Naive thymus-derived CD8-positive, alpha-beta T cell (primary cell): ENCODE data around the gene CD5L. TPM values are rescaled to one million over a fixed set of nuclear protein-coding genes. Genes with fewer than 3 reads are reported as not detected.
A peak's percentile ranks its signal among the peaks of the same experiment; 100 is the strongest.

Experiments
- ATAC-seq, 2 donors: fragments of 150-1000 bp; cut with Tn5 transposase in 1 of 2; sonication (Bioruptor Pico), chemical (Tn5 transposase) in 1 of 2; 1 replicate in 1 of 2; 2 replicates in 1 of 2; pipeline ENCODE4 v1.10.0; 2021; ENCODE audit warnings: mild to moderate bottlenecking in 2 of 2, moderate library complexity in 2 of 2
- POLR2A ChIA-PET: fragments of 350-600 bp; sonication (Branson Sonifier 250); formaldehyde crosslinking; loops from one replicate; lab custom pipeline; 2021; ENCODE audit warnings: antibody characterized with exemption; lab: Charles Lee
- DNase-seq, 10 donors: peaks; one replicate each; pipeline versions ENCODE4 v3.0.0 to v3.0.0-alpha.2; 2020 to 2022
- H3K27ac Mint-ChIP-seq, 10 donors: one replicate each; pipeline ENCODE4 v1.8.0; 2020 to 2022; ENCODE audit warnings: mild to moderate bottlenecking in 10 of 10, mixed read lengths in 10 of 10, moderate library complexity in 4 of 10, inconsistent platforms in 1 of 10
- H3K27me3 Mint-ChIP-seq, 5 donors: one replicate each; pipeline ENCODE4 v1.8.0; 2021 to 2022; ENCODE audit warnings: mixed read lengths in 5 of 5
- H3K36me3 Mint-ChIP-seq, 3 donors: one replicate each; pipeline ENCODE4 v1.8.0; 2020 to 2022; ENCODE audit warnings: mixed read lengths in 3 of 3, mild to moderate bottlenecking in 2 of 3, inconsistent platforms in 1 of 3
- H3K4me1 Mint-ChIP-seq, 4 donors: one replicate each; pipeline ENCODE4 v1.8.0; 2021 to 2022; ENCODE audit warnings: mixed read lengths in 4 of 4
- H3K4me3 Mint-ChIP-seq, 10 donors: one replicate each; pipeline ENCODE4 v1.8.0; 2020 to 2022; ENCODE audit warnings: mild to moderate bottlenecking in 10 of 10, mixed read lengths in 10 of 10, moderate library complexity in 6 of 10, inconsistent platforms in 1 of 10
- H3K9me3 Mint-ChIP-seq, 9 donors: one replicate each; pipeline ENCODE4 v1.8.0; 2020 to 2022; ENCODE audit warnings: mixed read lengths in 9 of 9, mild to moderate bottlenecking in 3 of 9, inconsistent platforms in 1 of 9, moderate library complexity in 1 of 9
- polyA plus RNA-seq, 3 donors: library from polyadenylated mRNA; unstranded; fragments of 300-500 nt; fragmentation: Illumina TruSeq; gene quantifications; one replicate each; pipeline ENCODE4 v1.2.3, GENCODE V29; 2021
- total RNA-seq, 8 experiments: library from RNA in 2 of 8; stranded (reverse) in 2 of 8; gene quantifications; one replicate each; pipeline ENCODE4 v1.2.3 and lab custom pipeline; 2021 to 2026

Gene CD5L
- total and polyA plus RNA-seq, 5 experiments from 2014 or later, result not detected

- Mint-ChIP-seq H3K27ac (no peak overlapping the region), H3K9me3 (no peaks in the 10 kb centered on the region), H3K4me3 (no peak overlapping the region), H3K27me3 (peaks cover 0 to 10% (median 0%) of the 10 kb centered on the region in 5 donors), H3K4me1 (peaks cover 0 to 21% (median 0%) of the 10 kb centered on the region in 4 donors), H3K36me3 (no peaks in the 10 kb centered on the region)
- POLR2A ChIA-PET, result no interaction called here
- ATAC-seq (no peak), DNase-seq (no peak)
Observed at GRCh38 chr1:157838966-157839365, 2.6 kb downstream of the CD5L start.

GRCh38 chr1:157834430-157834829 lies 7.2 kb downstream of the CD5L start:
- H3K4me1 Mint-ChIP-seq, result peaks cover 0 to 10% (median 0%) of the 10 kb centered on the region in 4 donors

GRCh38 chr1:157833145-157833544 lies 8.5 kb downstream of the CD5L start:
- Mint-ChIP-seq H3K27ac (no peak overlapping the region), H3K9me3 (no peaks in the 10 kb centered on the region), H3K36me3 (no peaks in the 10 kb centered on the region), H3K4me1 (peaks cover 0 to 12% (median 0%) of the 10 kb centered on the region in 4 donors), H3K27me3 (peaks cover 0 to 18% (median 0%) of the 10 kb centered on the region in 5 donors), H3K4me3 (no peak overlapping the region)
- no peak for DNase-seq
- ATAC-seq, result no peak
- POLR2A ChIA-PET, result no interaction called here

More at GRCh38 chr1:157834430-157834829, 7.2 kb downstream of the CD5L start:
- DNase-seq (no peak), ATAC-seq (no peak)
- POLR2A ChIA-PET, result no interaction called here
- no peaks in the 10 kb centered on the region for H3K9me3 Mint-ChIP-seq
- H3K27me3 Mint-ChIP-seq, result peaks cover 0 to 18% (median 0%) of the 10 kb centered on the region in 5 donors
- H3K27ac Mint-ChIP-seq, result no peak overlapping the region
- no peak overlapping the region for H3K4me3 Mint-ChIP-seq
- no peaks in the 10 kb centered on the region for H3K36me3 Mint-ChIP-seq

- no peak for ATAC-seq
- POLR2A ChIA-PET, result no interaction called here
- DNase-seq, result no peak
- Mint-ChIP-seq H3K4me3 (no peak overlapping the region), H3K4me1 (peaks cover 0 to 12% (median 0%) of the 10 kb centered on the region in 4 donors), H3K27me3 (peaks cover 0 to 18% (median 0%) of the 10 kb centered on the region in 5 donors), H3K27ac (no peak overlapping the region), H3K9me3 (no peaks in the 10 kb centered on the region), H3K36me3 (no peaks in the 10 kb centered on the region)
Observed at GRCh38 chr1:157831968-157832626, 9.5 kb downstream of the CD5L start.

GRCh38 chr1:157830887-157831286 lies 10.7 kb downstream of the CD5L start:
- ATAC-seq (no peak), DNase-seq (no peak)
- Mint-ChIP-seq H3K4me1 (peaks cover 0 to 12% (median 0%) of the 10 kb centered on the region in 4 donors), H3K27ac (no peak overlapping the region), H3K27me3 (peaks cover 0 to 17% (median 2%) of the 10 kb centered on the region in 5 donors), H3K9me3 (no peaks in the 10 kb centered on the region), H3K4me3 (no peak overlapping the region), H3K36me3 (no peaks in the 10 kb centered on the region)
- POLR2A ChIA-PET, result no interaction called here

- peaks cover 0 to 16% (median 4%) of the 10 kb centered on the region in 5 donors for H3K27me3 Mint-ChIP-seq
- H3K4me1 Mint-ChIP-seq, result peaks cover 0 to 12% (median 0%) of the 10 kb centered on the region in 4 donors
- POLR2A ChIA-PET, result no interaction called here
- H3K36me3 Mint-ChIP-seq, result no peaks in the 10 kb centered on the region
- peaks cover 0 to 3% (median 0%) of the 10 kb centered on the region in 9 donors for H3K9me3 Mint-ChIP-seq
- ATAC-seq (no peak), DNase-seq (no peak)
- H3K4me3 Mint-ChIP-seq, result no peak overlapping the region
- no peak overlapping the region for H3K27ac Mint-ChIP-seq
Observed at GRCh38 chr1:157829711-157830110, 11.9 kb downstream of the CD5L start.

- H3K9me3 Mint-ChIP-seq, result peaks cover 0 to 3% (median 0%) of the 10 kb centered on the region in 9 donors
- H3K27me3 Mint-ChIP-seq, result peaks cover 0 to 20% (median 5%) of the 10 kb centered on the region in 5 donors
- peaks cover 0 to 12% (median 0%) of the 10 kb centered on the region in 4 donors for H3K4me1 Mint-ChIP-seq
- DNase-seq (no peak), ATAC-seq (no peak)
- no peaks in the 10 kb centered on the region for H3K36me3 Mint-ChIP-seq
- no peak overlapping the region for H3K4me3 Mint-ChIP-seq
- no peak overlapping the region for H3K27ac Mint-ChIP-seq
- POLR2A ChIA-PET, result no interaction called here
Observed at GRCh38 chr1:157829210-157829609, 12.4 kb downstream of the CD5L start.

- H3K9me3 Mint-ChIP-seq, result peaks cover 0 to 3% (median 0%) of the 10 kb centered on the region in 9 donors
- H3K36me3 Mint-ChIP-seq, result no peaks in the 10 kb centered on the region
- no peak for ATAC-seq
- H3K27ac Mint-ChIP-seq, result no peak overlapping the region
- POLR2A ChIA-PET, result no interaction called here
- no peak for DNase-seq
- peaks cover 0 to 24% (median 1%) of the 10 kb centered on the region in 4 donors for H3K4me1 Mint-ChIP-seq
- peaks cover 0 to 21% (median 9%) of the 10 kb centered on the region in 5 donors for H3K27me3 Mint-ChIP-seq
- H3K4me3 Mint-ChIP-seq, result no peak overlapping the region
Observed at GRCh38 chr1:157820299-157820698, 21.3 kb downstream of the CD5L start.

GRCh38 chr1:157819896-157820295 lies 21.7 kb downstream of the CD5L start, which contains the start of gene FCRL1:
FCRL1 (minus strand) TSS chr1:157820120; CDS start chr1:157820037, 83 bp downstream.
- Mint-ChIP-seq H3K9me3 (peaks cover 0 to 6% (median 0%) of the 10 kb centered on the region in 9 donors), H3K4me1 (peaks cover 0 to 24% (median 1%) of the 10 kb centered on the region in 4 donors), H3K27ac (no peak within 1 kb of the TSS), H3K4me3 (no peak within 1 kb of the TSS), H3K36me3 (no peaks in the 10 kb centered on the region), H3K27me3 (peaks cover 0 to 22% (median 9%) of the 10 kb centered on the region in 5 donors)
- POLR2A ChIA-PET, result interaction anchor here (0.8 kb wide), 1 partner anchor 59 kb away, joined by 3 read pairs; no protein-coding TSS in a partner anchor
- DNase-seq (no peak), ATAC-seq (no peak)

- Mint-ChIP-seq H3K4me3 (no peak overlapping the region), H3K27me3 (peaks cover 1 to 22% (median 4%) of the 10 kb centered on the region in 5 donors), H3K36me3 (peaks cover 0 to 6% (median 2%) of the 10 kb centered on the region in 3 donors), H3K9me3 (peaks cover 0 to 13% (median 2%) of the 10 kb centered on the region in 9 donors), H3K4me1 (peaks cover 0 to 25% (median 1%) of the 10 kb centered on the region in 4 donors), H3K27ac (no peak overlapping the region)
- POLR2A ChIA-PET, result interaction anchor here (0.8 kb wide), 1 partner anchor 58 kb away, joined by 3 read pairs; no protein-coding TSS in a partner anchor
- DNase-seq (no peak), ATAC-seq (no peak)
Observed at GRCh38 chr1:157819215-157819614, 22.4 kb downstream of the CD5L start.

GRCh38 chr1:157813269-157813668 lies 28.3 kb downstream of the CD5L start:
- POLR2A ChIA-PET, result no interaction called here
- peaks cover 9 to 23% (median 10%) of the 10 kb centered on the region in 5 donors for H3K27me3 Mint-ChIP-seq
- peaks cover 0 to 27% (median 2%) of the 10 kb centered on the region in 3 donors for H3K36me3 Mint-ChIP-seq
- ATAC-seq, result no peak
- DNase-seq, result no peak
- no peak overlapping the region for H3K4me3 Mint-ChIP-seq
- H3K4me1 Mint-ChIP-seq, result peaks cover 0 to 36% (median 0%) of the 10 kb centered on the region in 4 donors
- H3K27ac Mint-ChIP-seq, result peak overlapping the region in 1 of 10 donors; percentile 44
- peaks cover 0 to 41% (median 20%) of the 10 kb centered on the region in 9 donors for H3K9me3 Mint-ChIP-seq

- peak; percentile 14 to 85 for ATAC-seq
- peaks cover 0 to 5% (median 0%) of the 10 kb centered on the region in 9 donors for H3K9me3 Mint-ChIP-seq
- H3K27me3 Mint-ChIP-seq, result peaks cover 9 to 33% (median 17%) of the 10 kb centered on the region in 5 donors
- H3K4me3 Mint-ChIP-seq, result peak overlapping the region in 2 of 10 donors; percentile 12 to 56
- H3K4me1 Mint-ChIP-seq, result peaks cover 0 to 51% (median 0%) of the 10 kb centered on the region in 4 donors
- peak in 1 of 10 donors; percentile 33 for DNase-seq
- H3K36me3 Mint-ChIP-seq, result peaks cover 0 to 5% (median 0%) of the 10 kb centered on the region in 3 donors
- POLR2A ChIA-PET, result no interaction called here
- peak overlapping the region in 2 of 10 donors; percentile 37 to 77 for H3K27ac Mint-ChIP-seq
Observed at GRCh38 chr1:157806431-157807149, 35.0 kb downstream of the CD5L start.
